ENCODE measurements around the gene F13A1.

GRCh38 chr6:6123803-6124202 is 196.7 kb downstream of the F13A1 start:
- TF ChIP-seq POLR2A (IDR thresholded peaks at IDR 0.05) (no peak), CTCF (IDR thresholded peaks at IDR 0.05) (no peak)
